Mesenchymal stem cell (in vitro differentiated cells and primary cell): ENCODE data around the gene PLCB1.
"Not testable (repeated sequence)": the region's sequence is repeated elsewhere in the genome, so short reads cannot be mapped to it uniquely, and the experiment has no call there.

ENCODE experiments used
- DNase-seq: peaks from one replicate; pipeline ENCODE4 v3.0.0-alpha.2; 2013
- H2AFZ ChIP-seq: one replicate; pipeline ENCODE4 v1.6.1; 2013; ENCODE audit warnings: low read depth, mild to moderate bottlenecking, control low read depth, inconsistent platforms, low read length, moderate library complexity
- H2AK5ac ChIP-seq: 2 replicates; pipeline ENCODE4 v1.6.1; 2013; ENCODE audit warnings: low read length, moderate library complexity, mild to moderate bottlenecking, inconsistent platforms; ENCODE audit not compliant: severe bottlenecking
- H2BK120ac ChIP-seq: one replicate; pipeline ENCODE4 v1.6.1; 2013; ENCODE audit warnings: low read depth, mild to moderate bottlenecking, inconsistent platforms, low read length, moderate library complexity
- H2BK12ac ChIP-seq, 2 experiments: one replicate each; pipeline ENCODE4 v1.6.1; 2013; ENCODE audit warnings: inconsistent platforms in 2 of 2, low read length in 2 of 2, mild to moderate bottlenecking in 2 of 2, moderate library complexity in 2 of 2, control low read depth in 1 of 2
- H2BK15ac ChIP-seq: one replicate; pipeline ENCODE4 v1.6.1; 2013; ENCODE audit warnings: mild to moderate bottlenecking, low read depth, inconsistent platforms; ENCODE audit not compliant: poor library complexity, severe bottlenecking
- H2BK5ac ChIP-seq: 2 replicates; pipeline ENCODE4 v1.6.1; 2013; ENCODE audit warnings: low read depth, mild to moderate bottlenecking, low read length, control low read depth, inconsistent platforms; ENCODE audit not compliant: poor library complexity, severe bottlenecking
- H3K14ac ChIP-seq, 2 experiments: one replicate each; pipeline ENCODE4 v1.6.1; 2013; ENCODE audit warnings: inconsistent platforms in 2 of 2, low read length in 2 of 2, control low read depth in 1 of 2, mild to moderate bottlenecking in 1 of 2, moderate library complexity in 1 of 2
- H3K18ac ChIP-seq, 2 experiments: one replicate each; pipeline ENCODE4 v1.6.1; 2013; ENCODE audit warnings: inconsistent platforms in 2 of 2, low read length in 2 of 2, control low read depth in 1 of 2, low read depth in 1 of 2, mild to moderate bottlenecking in 1 of 2
- H3K23ac ChIP-seq, 2 experiments: one replicate each; pipeline ENCODE4 v1.6.1; 2013; ENCODE audit warnings: inconsistent platforms in 2 of 2, low read length in 2 of 2, mild to moderate bottlenecking in 2 of 2, moderate library complexity in 2 of 2, control low read depth in 1 of 2
- H3K27ac ChIP-seq: 2 replicates; pipeline ENCODE4 v1.5.1; 2013; ENCODE audit warnings: mild to moderate bottlenecking, moderate library complexity, low read length, control low read depth, inconsistent platforms; ENCODE audit not compliant: poor library complexity, severe bottlenecking
- H3K27me3 ChIP-seq, 2 experiments: 2 replicates each; pipeline versions ENCODE4 v1.6.1 to v1.7.0; 2013; ENCODE audit warnings: low read length in 2 of 2, mild to moderate bottlenecking in 2 of 2, moderate library complexity in 2 of 2, control low read depth in 1 of 2, inconsistent platforms in 1 of 2; ENCODE audit not compliant: control insufficient read depth in 1 of 2, insufficient read depth in 1 of 2
- H3K36me3 ChIP-seq, 2 experiments: 2 replicates each; pipeline versions ENCODE4 v1.6.1 to v1.7.0; 2013; ENCODE audit warnings: low read length in 2 of 2, control low read depth in 1 of 2, inconsistent platforms in 1 of 2, low read depth in 1 of 2, mild to moderate bottlenecking in 1 of 2; ENCODE audit not compliant: insufficient read depth in 2 of 2, control insufficient read depth in 1 of 2
- H3K4ac ChIP-seq, 2 experiments: one replicate each; pipeline ENCODE4 v1.6.1; 2013; ENCODE audit warnings: inconsistent platforms in 2 of 2, low read length in 2 of 2, mild to moderate bottlenecking in 2 of 2, moderate library complexity in 2 of 2, control low read depth in 1 of 2, low read depth in 1 of 2
- H3K4me1 ChIP-seq: 2 replicates; pipeline ENCODE4 v1.6.1; 2013; ENCODE audit warnings: low read depth, low read length, control low read depth; ENCODE audit not compliant: control insufficient read depth, insufficient read depth
- H3K4me2 ChIP-seq: 2 replicates; pipeline ENCODE4 v1.6.1; 2013; ENCODE audit warnings: low read length, mild to moderate bottlenecking, inconsistent platforms; ENCODE audit not compliant: poor library complexity, severe bottlenecking
- H3K4me3 ChIP-seq, 2 experiments: 2 replicates each; pipeline versions ENCODE4 v1.5.1 to v1.7.0; 2013; ENCODE audit warnings: low read length in 2 of 2, mild to moderate bottlenecking in 2 of 2, control low read depth in 1 of 2, low read depth in 1 of 2; ENCODE audit not compliant: insufficient read depth in 1 of 2
- H3K79me1 ChIP-seq: replicated peaks from 2 replicates; pipeline ENCODE4 v1.6.1; 2013; ENCODE audit warnings: mild to moderate bottlenecking, control low read depth, low read length, inconsistent platforms; ENCODE audit not compliant: poor library complexity, severe bottlenecking
- H3K9ac ChIP-seq: 2 replicates; pipeline ENCODE4 v1.7.0; 2013; ENCODE audit warnings: mild to moderate bottlenecking, low read length, moderate library complexity
- H3K9me3 ChIP-seq: 2 replicates; pipeline ENCODE4 v1.7.0; 2013; ENCODE audit warnings: mild to moderate bottlenecking, low read length; ENCODE audit not compliant: control insufficient read depth
- H4K8ac ChIP-seq: one replicate; pipeline ENCODE4 v1.6.1; 2013; ENCODE audit warnings: inconsistent platforms, mild to moderate bottlenecking, low read length, moderate library complexity
- H4K91ac ChIP-seq: one replicate; pipeline ENCODE4 v1.6.1; 2013; ENCODE audit warnings: mild to moderate bottlenecking, low read length, inconsistent platforms
- WGBS: methylation state at CpG from one replicate; pipeline ENCODE4 v1.1.7; 2013; ENCODE audit warnings: mixed read lengths; 5-methylcytosine and 5-hydroxymethylcytosine counted together

PLCB1 gene

GRCh38 chr20:8436938-8437337, 304.9 kb downstream of the PLCB1 start:
- not testable (repeated sequence) for H3K27ac ChIP-seq, H4K91ac ChIP-seq, H2BK120ac ChIP-seq, H2BK12ac ChIP-seq, H3K9me3 ChIP-seq, H2BK5ac ChIP-seq, H3K79me1 ChIP-seq, H3K4me3 ChIP-seq, H3K36me3 ChIP-seq, H2AK5ac ChIP-seq, H3K18ac ChIP-seq, H3K4me2 ChIP-seq, H3K9ac ChIP-seq, H3K4me1 ChIP-seq, H3K23ac ChIP-seq, H4K8ac ChIP-seq, H3K14ac ChIP-seq, DNase-seq, H3K4ac ChIP-seq, H2BK15ac ChIP-seq, H2AFZ ChIP-seq, H3K27me3 ChIP-seq
- WGBS, result 90% methylated on average over 4 of the region's 5 CpGs

- Histone ChIP-seq H3K14ac (no peak overlapping the region), H3K4me2 (no peak overlapping the region), H3K4me3 (no peak overlapping the region), H2BK12ac (no peak overlapping the region), H4K8ac (no peak overlapping the region), H3K23ac (no peak overlapping the region), H4K91ac (no peak overlapping the region), H2BK5ac (no peak overlapping the region), H3K27me3 (no peaks in the 10 kb centered on the region), H3K18ac (no peak overlapping the region), H2BK120ac (no peak overlapping the region), H3K4ac (no peak overlapping the region), H2BK15ac (no peak overlapping the region), H3K79me1 (no peaks in the 10 kb centered on the region), H3K9ac (no peak overlapping the region), H2AFZ (no peak overlapping the region), H3K4me1 (no peaks in the 10 kb centered on the region), H3K36me3 (no peaks in the 10 kb centered on the region), H2AK5ac (no peak overlapping the region), H3K27ac (no peak overlapping the region), H3K9me3 (no peaks in the 10 kb centered on the region)
- WGBS, result 98% methylated on average over 3 of the region's 5 CpGs
- DNase-seq, result no peak
Measured at GRCh38 chr20:8438748-8439147, 306.7 kb downstream of the PLCB1 start.

- Histone ChIP-seq H3K36me3 (no peaks in the 10 kb centered on the region), H3K18ac (no peak overlapping the region), H3K27me3 (no peaks in the 10 kb centered on the region), H3K79me1 (no peaks in the 10 kb centered on the region), H2BK12ac (no peak overlapping the region), H3K4me1 (no peaks in the 10 kb centered on the region), H2AK5ac (no peak overlapping the region), H3K14ac (no peak overlapping the region), H4K91ac (no peak overlapping the region), H3K9me3 (no peaks in the 10 kb centered on the region), H3K9ac (no peak overlapping the region), H3K4me2 (no peak overlapping the region), H3K27ac (no peak overlapping the region), H3K4ac (no peak overlapping the region), H3K23ac (no peak overlapping the region), H4K8ac (no peak overlapping the region), H2BK120ac (no peak overlapping the region), H3K4me3 (no peak overlapping the region), H2AFZ (no peak overlapping the region), H2BK15ac (no peak overlapping the region), H2BK5ac (no peak overlapping the region)
- no peak for DNase-seq
- WGBS, result 69% methylated on average over 2 of the region's 2 CpGs
Measured at GRCh38 chr20:8443464-8444072, 311.5 kb downstream of the PLCB1 start.

- no peak overlapping the region for H3K4me3 ChIP-seq
- no peaks in the 10 kb centered on the region for H3K27me3 ChIP-seq
- H2AFZ ChIP-seq, result no peak overlapping the region
- H4K91ac ChIP-seq, result no peak overlapping the region
- H3K36me3 ChIP-seq, result no peaks in the 10 kb centered on the region
- no peak overlapping the region for H3K4me2 ChIP-seq
- no peak overlapping the region for H3K4ac ChIP-seq
- H2AK5ac ChIP-seq, result no peak overlapping the region
- no peaks in the 10 kb centered on the region for H3K79me1 ChIP-seq
- H4K8ac ChIP-seq, result no peak overlapping the region
- no peak overlapping the region for H3K9ac ChIP-seq
- H2BK5ac ChIP-seq, result no peak overlapping the region
- H3K23ac ChIP-seq, result no peak overlapping the region
- no peak overlapping the region for H2BK12ac ChIP-seq
- whole genome bisulfite sequencing, result 83% methylated on average over 2 of the region's 3 CpGs
- no peaks in the 10 kb centered on the region for H3K9me3 ChIP-seq
- H3K4me1 ChIP-seq, result no peaks in the 10 kb centered on the region
- H3K27ac ChIP-seq, result no peak overlapping the region
- H3K14ac ChIP-seq, result no peak overlapping the region
- no peak overlapping the region for H2BK120ac ChIP-seq
- DNase-seq, result no peak
- no peak overlapping the region for H3K18ac ChIP-seq
- H2BK15ac ChIP-seq, result no peak overlapping the region
Measured at GRCh38 chr20:8447262-8448120, 315.4 kb downstream of the PLCB1 start.
